Right lobe of liver (tissue), 4 donors: ENCODE data around the gene SV2C.
A peak's percentile ranks its signal among the peaks of the same experiment; 100 is the strongest.

Source experiments
- POLR2A ChIP-seq: fragments of 450-650 bp; IDR thresholded peaks from one replicate; pipeline ENCODE4 v1.6.1; 2017; ENCODE audit warnings: antibody characterized with exemption, mild to moderate bottlenecking
- TF ChIP-seq, protein P1 (sequence below), 4 donors: fragments of 200-600 bp in 3 of 4; fragments of 450-650 bp in 1 of 4; IDR thresholded peaks; one replicate each; pipeline versions ENCODE4 v1.5.1 to v1.8.0; 2016 to 2022; ENCODE audit warnings: antibody characterized with exemption in 4 of 4, mild to moderate bottlenecking in 2 of 4
- donor health status: DM: no; HTN: no; CAD: no.
- donor health status: DM: no; HTN: no; CAD: no.
- donor health status: DM: no; HTN: yes; CAD: no.

DNA sequence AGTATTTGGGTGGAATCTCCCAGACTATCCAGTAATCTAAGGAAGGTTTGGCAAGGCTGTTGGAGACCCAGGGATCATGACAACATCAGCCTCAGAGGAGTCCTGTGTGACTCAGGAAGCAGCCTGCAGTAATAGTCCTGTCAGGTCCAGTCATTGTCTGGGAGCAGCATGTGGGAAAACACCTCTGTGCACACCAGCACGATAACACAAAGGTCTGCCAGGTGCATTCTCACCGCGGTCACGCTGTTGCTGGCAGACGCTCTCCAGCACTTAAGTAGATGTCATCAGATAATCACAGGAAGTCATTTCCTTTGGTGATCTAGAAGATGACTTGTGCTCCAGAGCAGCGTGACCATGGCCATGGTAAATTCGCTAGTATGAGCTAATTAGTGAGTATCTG lies 220.7 kb downstream of the SV2C start:
- TF ChIP-seq, protein P1, sequence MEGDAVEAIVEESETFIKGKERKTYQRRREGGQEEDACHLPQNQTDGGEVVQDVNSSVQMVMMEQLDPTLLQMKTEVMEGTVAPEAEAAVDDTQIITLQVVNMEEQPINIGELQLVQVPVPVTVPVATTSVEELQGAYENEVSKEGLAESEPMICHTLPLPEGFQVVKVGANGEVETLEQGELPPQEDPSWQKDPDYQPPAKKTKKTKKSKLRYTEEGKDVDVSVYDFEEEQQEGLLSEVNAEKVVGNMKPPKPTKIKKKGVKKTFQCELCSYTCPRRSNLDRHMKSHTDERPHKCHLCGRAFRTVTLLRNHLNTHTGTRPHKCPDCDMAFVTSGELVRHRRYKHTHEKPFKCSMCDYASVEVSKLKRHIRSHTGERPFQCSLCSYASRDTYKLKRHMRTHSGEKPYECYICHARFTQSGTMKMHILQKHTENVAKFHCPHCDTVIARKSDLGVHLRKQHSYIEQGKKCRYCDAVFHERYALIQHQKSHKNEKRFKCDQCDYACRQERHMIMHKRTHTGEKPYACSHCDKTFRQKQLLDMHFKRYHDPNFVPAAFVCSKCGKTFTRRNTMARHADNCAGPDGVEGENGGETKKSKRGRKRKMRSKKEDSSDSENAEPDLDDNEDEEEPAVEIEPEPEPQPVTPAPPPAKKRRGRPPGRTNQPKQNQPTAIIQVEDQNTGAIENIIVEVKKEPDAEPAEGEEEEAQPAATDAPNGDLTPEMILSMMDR (IDR thresholded peaks at IDR 0.05) = no peak
- peak; percentile 9 for TF ChIP-seq POLR2A
